HL-60/S4 treated with retinoic acid at 250 ng/mL for 4 days and 3 days (cell line): ENCODE data around the gene ERP44.

Experiments used
- in situ Hi-C: fragments of 300-500 bp; cut with MboI; formaldehyde crosslinking; loops from 2 replicates; pipeline ENCODE4 v1.7.0; 2022; ENCODE audit warnings: low sequenced_read_pairs

ERP44 gene

GRCh38 chr9:99962680-99963261 lies 136.0 kb downstream of the ERP44 start:
- in situ Hi-C loops = no loop called here

- in situ Hi-C loops = no loop called here
These were observed 143.2 kb downstream of the ERP44 start for GRCh38 chr9:99955606-99956005.

- in situ Hi-C loops = no loop called here
These were observed 144.0 kb downstream of the ERP44 start for GRCh38 chr9:99954819-99955218.

GRCh38 chr9:99953861-99954507 lies 144.8 kb downstream of the ERP44 start:
- in situ Hi-C loops = no loop called here

GRCh38 chr9:99948896-99949295 lies 149.9 kb downstream of the ERP44 start:
- in situ Hi-C loops = no loop called here

GRCh38 chr9:99948482-99948881 lies 150.3 kb downstream of the ERP44 start:
- in situ Hi-C loops = no loop called here

- in situ Hi-C loops = no loop called here
These were observed 151.4 kb downstream of the ERP44 start for GRCh38 chr9:99947395-99947794.

GRCh38 chr9:99936947-99937587 lies 161.7 kb downstream of the ERP44 start:
- in situ Hi-C loops = no loop called here

- in situ Hi-C loops = no loop called here
These were observed 167.5 kb downstream of the ERP44 start for GRCh38 chr9:99931155-99931840.

GRCh38 chr9:99929652-99930051 lies 169.1 kb downstream of the ERP44 start:
- in situ Hi-C loops = no loop called here
